Left ventricle myocardium superior (tissue), 1 donor: ENCODE results near the gene FARP1. TPM values are rescaled to one million over a fixed set of nuclear protein-coding genes. Genes with fewer than 3 reads are reported as not detected.

Experiments used
- ATAC-seq: fragments of 200-7000 bp; cut with Tn5 transposase; one replicate; pipeline ENCODE4 v1.9.1; 2020; ENCODE audit warnings: mild to moderate bottlenecking, moderate library complexity
- DNase-seq: peaks from one replicate; pipeline ENCODE4 v3.0.0-alpha.2; 2020
- intact Hi-C: fragments of 100-400 bp; cut with micrococcal nuclease; formaldehyde crosslinking; loops from one replicate; pipeline ENCODE4 v1.11.0; 2022
- total RNA-seq: library from RNA; stranded (reverse); fragmentation: NEBNext Ultra II Directional; extraction: Animal tissue kit (Norgen Biotek cat#: 25700); gene quantifications from one replicate; pipeline ENCODE4 v1.2.1, GENCODE V29; 2021
- donor health status: DM: no; HTN: yes; CAD: no; lungs with severe emphysema.

Gene FARP1
- total RNA-seq, 1 donor from 2014 or later = 14.9 TPM

- ATAC-seq (no peak), DNase-seq (no peak)
- intact Hi-C loops = no loop called here
These were observed 19.7 kb upstream of the FARP1 start for GRCh38 chr13:98123176-98123575.

DNA sequence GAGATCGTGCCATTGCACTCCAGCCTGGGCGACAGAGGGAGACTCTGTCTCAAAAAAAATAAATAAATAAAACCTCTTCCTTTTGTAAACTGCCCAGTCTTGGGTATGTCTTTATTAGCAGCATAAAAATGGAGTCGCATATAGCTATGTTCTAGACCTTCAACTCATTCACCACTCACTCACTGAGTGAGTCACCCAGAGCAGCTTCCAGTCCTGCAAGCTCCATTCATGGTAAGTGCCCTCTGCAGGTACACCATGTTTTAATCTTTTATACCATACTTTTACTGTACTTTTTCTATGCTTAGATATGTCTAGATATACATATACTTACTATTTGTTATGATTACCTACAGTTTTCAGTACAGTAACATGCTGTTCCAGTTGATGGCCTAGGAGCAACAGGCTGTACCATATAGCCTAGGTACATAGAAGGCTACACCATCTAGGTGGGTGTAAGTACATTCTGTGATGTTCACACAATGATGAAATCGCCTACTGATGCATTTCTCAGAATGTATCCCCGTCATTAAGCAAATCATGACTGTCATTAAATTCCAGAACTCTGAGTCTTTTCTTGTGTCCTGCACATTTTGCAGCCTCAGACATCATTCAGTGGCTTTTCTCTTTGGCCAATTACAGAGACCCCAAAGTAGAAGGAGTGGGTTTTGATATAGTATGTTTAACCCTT lies 13.7 kb upstream of the FARP1 start:
- DNase-seq = no peak
- intact Hi-C loops = no loop called here
- no peak for ATAC-seq

DNA sequence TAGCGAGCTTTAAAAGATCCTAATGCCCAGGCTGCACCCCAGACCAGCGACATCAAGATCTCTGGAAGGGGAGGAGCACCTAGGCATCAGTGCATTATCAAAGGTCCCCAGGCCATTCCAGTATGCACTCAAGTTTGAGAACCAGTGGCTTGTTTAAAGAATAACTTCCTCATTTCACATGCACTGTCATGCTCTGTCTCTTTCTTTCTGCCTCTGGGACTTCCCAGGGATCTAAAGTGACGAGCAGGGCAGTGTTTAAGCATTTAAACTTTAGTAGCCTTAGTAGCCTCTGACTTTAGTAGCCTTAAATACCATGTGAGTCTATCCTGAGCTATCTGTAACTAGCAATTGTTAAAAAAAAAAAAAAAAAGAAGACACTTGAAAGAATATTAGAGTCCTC lies 8.9 kb upstream of the FARP1 start:
- intact Hi-C loops = no loop called here
- no peak for ATAC-seq
- DNase-seq = no peak

DNA sequence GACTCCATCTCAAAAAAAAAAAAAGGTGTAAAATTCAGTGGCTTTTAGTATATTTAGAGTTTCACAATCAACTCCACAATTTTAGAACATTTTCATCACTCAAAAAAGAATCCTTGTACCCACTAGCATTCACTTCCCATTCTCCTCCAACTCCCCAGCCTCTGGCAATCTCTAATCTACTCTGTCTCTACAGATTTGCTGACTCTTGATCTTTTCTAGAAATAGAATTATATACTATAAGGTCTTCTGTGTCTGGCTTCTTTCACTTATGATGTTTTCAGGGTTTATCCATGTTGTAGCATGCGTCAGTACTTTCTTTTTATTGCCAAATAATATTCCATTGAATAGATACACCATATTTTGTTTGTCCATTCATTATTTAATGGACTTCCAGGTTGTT lies 8.0 kb upstream of the FARP1 start:
- intact Hi-C loops = no loop called here
- DNase-seq (no peak), ATAC-seq (no peak)

DNA sequence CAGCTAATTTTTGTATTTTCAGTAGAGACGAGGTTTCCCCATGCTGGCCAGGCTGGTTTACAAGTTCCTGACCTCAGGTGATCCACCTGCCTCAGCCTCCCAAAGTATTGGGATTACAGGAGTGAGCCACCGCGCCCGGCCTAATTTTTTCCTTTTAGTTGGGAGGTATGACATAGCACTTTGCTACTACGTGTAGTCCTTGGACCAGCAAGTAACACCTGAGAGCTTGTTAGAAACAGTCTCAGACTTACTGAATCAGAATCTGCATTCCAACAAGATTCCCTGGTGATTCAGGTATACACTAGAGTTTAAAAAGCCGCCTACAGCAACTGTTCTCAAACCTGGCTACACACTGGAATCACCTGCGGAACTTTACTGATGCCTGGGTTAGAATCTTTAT lies 1.8 kb upstream of the FARP1 start:
- ATAC-seq = no peak
- DNase-seq = no peak
- intact Hi-C loops = no loop called here

- intact Hi-C loops = no loop called here
- ATAC-seq (peak; percentile 19), DNase-seq (peak; percentile 46)
These were observed 1.1 kb upstream of the FARP1 start for GRCh38 chr13:98141509-98142379.

- ATAC-seq = peak; percentile 67
- peak; percentile 80 for DNase-seq
- intact Hi-C loops = no loop called here
These were observed 261 bp downstream of the FARP1 start for GRCh38 chr13:98143157-98143553.

DNA sequence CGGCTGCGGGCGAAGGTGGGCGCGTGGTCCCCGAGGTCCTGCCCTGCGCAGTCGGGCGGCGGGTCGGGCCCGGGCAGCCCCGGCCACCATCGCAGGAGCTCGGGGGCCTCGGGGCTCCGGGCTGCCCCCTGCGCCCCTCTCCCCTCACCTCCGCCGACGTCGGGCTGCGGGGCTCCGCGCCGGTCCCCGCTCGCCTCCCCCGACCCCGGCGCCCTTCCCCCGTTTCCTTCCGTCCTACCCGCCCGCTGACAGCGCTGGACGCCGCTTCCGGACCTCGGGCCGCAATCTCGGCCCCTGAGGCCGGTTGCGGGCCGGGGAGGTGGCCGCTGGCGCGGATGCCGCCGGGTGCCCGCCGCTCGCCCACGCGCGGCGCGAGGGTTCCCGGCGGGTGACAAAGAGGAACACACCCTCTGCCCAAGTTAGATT lies 720 bp downstream of the FARP1 start:
- intact Hi-C loops = no loop called here
- ATAC-seq = peak; percentile 14
- peak; percentile 53 for DNase-seq

DNA sequence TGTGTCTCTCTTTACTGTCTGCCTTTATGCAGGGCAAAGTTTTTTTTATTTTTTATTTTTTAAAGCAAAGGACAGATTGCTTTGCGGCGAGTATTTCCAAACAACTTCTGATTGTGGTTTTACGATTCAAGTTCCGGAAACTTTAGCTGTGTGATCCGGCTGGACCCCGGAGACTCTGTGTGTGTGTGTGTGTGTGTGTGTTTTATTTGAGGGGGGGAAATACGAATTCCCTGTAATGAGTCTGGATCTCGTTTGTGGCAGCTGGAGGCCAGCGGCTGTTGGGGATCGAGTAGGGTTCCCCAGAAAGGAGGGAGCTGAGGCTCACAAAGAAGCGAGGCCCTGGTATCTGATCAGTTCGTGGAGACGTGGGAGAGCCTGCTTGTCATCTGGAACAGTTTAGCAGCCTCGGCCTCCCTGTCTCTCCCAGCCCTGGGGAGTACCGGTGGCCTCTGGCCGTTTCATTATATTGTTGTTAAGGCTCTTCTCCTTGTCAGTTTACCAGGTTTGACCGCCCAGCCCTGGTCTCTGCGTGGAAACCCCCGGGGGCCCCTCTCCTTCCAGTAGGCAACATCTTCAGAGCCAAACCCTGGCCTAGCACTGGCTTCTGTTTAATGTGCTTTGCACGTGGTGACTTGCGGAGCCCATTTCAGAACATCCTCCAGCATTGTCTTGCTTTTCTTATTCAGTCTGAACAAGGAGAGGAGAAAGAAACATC lies 1.3 kb downstream of the FARP1 start:
- intact Hi-C loops = no loop called here
- DNase-seq (peak; percentile 28), ATAC-seq (peak; percentile 3)

DNA sequence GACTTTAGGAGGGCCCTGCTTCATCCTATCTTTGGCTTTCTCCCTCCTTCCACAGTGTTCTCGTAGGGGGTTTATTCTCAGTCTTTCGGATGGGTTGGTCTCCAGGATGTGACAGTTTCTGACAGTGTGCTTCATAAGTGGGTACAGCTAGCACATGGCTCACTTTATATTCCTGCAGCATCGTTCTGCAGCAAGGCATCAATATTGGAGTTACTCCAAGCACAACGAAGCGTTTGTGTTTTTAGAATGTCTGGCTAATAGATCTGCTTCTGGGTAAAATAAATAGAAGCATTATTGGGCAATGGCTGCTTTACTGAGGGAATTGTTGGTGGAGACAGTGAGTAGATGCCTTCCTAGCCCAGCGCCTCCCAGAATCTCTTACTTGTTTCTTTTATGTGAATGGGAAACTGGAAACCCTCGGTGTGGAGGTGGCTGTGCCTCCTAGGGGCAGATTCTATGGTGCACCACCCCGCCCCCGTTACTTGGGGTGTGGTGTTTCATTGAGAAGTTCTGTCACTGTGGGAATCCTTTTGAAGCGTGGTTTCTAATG lies 2.0 kb downstream of the FARP1 start:
- intact Hi-C loops = no loop called here
- DNase-seq = no peak
- no peak for ATAC-seq

- intact Hi-C loops = no loop called here
- DNase-seq (no peak), ATAC-seq (no peak)
These were observed 4.6 kb downstream of the FARP1 start for GRCh38 chr13:98147521-98147920.

DNA sequence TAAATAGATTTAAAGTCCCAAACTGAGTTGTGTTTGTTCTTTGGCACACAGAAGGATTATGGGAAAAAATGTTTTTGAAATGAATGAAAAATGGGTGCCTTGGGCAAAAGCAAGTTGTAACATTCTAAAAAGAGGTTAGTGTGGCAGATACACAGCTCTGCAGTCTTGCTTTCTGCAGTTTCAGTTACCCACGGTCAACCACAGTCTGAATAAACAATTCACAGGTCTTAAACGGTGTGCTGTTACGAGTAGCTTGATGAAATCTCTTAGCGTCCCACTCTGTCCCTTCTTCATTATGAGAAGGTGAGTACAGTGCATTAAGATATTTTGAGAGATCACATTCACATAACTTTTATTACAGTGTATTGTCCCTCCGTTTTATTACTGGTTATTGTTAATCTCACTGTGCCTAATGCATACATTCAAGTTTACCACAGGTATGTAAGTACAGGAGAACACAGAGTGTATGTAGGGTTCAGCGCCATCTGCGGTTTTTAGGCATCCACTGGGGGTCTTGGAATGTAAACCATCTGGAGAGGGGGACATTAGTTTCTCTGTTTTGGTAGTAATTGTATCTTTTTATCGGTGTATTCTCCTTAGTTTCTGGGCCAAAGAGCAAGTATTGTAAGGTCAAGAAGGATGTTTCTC lies 8.1 kb downstream of the FARP1 start:
- no peak for ATAC-seq
- DNase-seq = no peak
- intact Hi-C loops = no loop called here

GRCh38 chr13:98155475-98156109 lies 12.7 kb downstream of the FARP1 start:
- ATAC-seq = no peak
- intact Hi-C loops = no loop called here
- no peak for DNase-seq

DNA sequence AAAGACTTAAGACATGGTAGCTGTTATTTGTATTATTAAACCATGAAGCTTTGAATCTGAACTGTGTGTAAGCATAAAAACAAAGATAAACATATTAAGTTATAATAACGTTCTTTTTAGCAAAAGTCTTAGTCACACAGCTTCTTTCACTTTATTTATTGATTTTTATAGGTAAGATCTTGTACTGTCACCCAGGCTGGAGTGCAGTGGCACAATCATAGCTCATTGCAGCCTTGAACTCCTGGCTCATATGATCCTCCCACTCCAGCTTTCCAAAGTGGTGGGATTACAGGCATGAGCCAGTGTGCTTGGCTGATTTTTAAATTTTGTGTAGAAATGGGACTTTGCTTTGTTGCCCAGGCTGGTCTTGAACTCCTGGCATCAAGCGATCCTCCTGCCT lies 13.4 kb downstream of the FARP1 start:
- intact Hi-C loops = no loop called here
- DNase-seq (no peak), ATAC-seq (no peak)

- intact Hi-C loops = no loop called here
- DNase-seq (no peak), ATAC-seq (no peak)
These were observed 14.3 kb downstream of the FARP1 start for GRCh38 chr13:98157188-98157587.

- ATAC-seq (no peak), DNase-seq (no peak)
- intact Hi-C loops = no loop called here
These were observed 14.7 kb downstream of the FARP1 start for GRCh38 chr13:98157609-98158008.

- peak; percentile 33 for ATAC-seq
- DNase-seq = peak; percentile 39
- intact Hi-C loops = no loop called here
These were observed 15.4 kb downstream of the FARP1 start for GRCh38 chr13:98158172-98158899.

- intact Hi-C loops = no loop called here
- DNase-seq = no peak
- ATAC-seq = no peak
These were observed 20.0 kb downstream of the FARP1 start for GRCh38 chr13:98162935-98163334.
